Measurements from ENCODE around the gene OR10H2.

GRCh38 chr19:15776991-15777970, 49.5 kb downstream of the OR10H2 start:
- TF ChIP-seq CTCF (IDR thresholded peaks at IDR 0.05): no peak
- TF ChIP-seq POLR2A (IDR thresholded peaks at IDR 0.05): no peak
